Adrenal gland (tissue), 5 donors: Measurements from ENCODE around the gene GYPB.
"Not testable (repeated sequence)": the region's sequence is repeated elsewhere in the genome, so short reads cannot be mapped to it uniquely, and the experiment has no call there.

Source experiments
- CTCF ChIP-seq, 6 experiments: fragments of 450-650 bp in 4 of 6; fragments of 200-600 bp in 2 of 6; sonication (generic) in 1 of 6; IDR thresholded peaks; 1 replicate in 5 of 6; 2 replicates in 1 of 6; pipeline versions ENCODE4 v1.5.1 to v1.8.0; 2016 to 2021; ENCODE audit warnings: antibody characterized with exemption in 6 of 6, mild to moderate bottlenecking in 2 of 6, moderate library complexity in 1 of 6
- POLR2A ChIP-seq, 2 donors: fragments of 450-650 bp; IDR thresholded peaks; one replicate each; pipeline ENCODE4 v1.6.1; 2017; ENCODE audit warnings: antibody characterized with exemption in 2 of 2, mild to moderate bottlenecking in 2 of 2, moderate library complexity in 1 of 2
- donor health status: DM: no; HTN: no; CAD: no.

- TF ChIP-seq CTCF, POLR2A (IDR thresholded peaks at IDR 0.05): not testable (repeated sequence)
Observed at GRCh38 chr4:144008602-144009001, 10.6 kb downstream of the GYPB start.
